HL-60 (cell line): Measurements from ENCODE around the gene LDB3.

Experiments used
- DNase-seq, 2 experiments: peaks; one replicate each; pipeline ENCODE4 v3.0.0-alpha.2; 2010 to 2020; ENCODE audit warnings: low read depth in 1 of 2, low spot score in 1 of 2
- H3K27ac ChIP-seq: fragments of 250-450 bp; sonication (Bioruptor Pico); replicated peaks from 2 replicates; pipeline ENCODE4 v1.5.1; 2020; ENCODE audit warnings: mild to moderate bottlenecking, moderate library complexity
- H3K27me3 ChIP-seq: fragments of 250-450 bp; sonication (Bioruptor Pico); 2 replicates; pipeline ENCODE4 v1.5.1; 2021; ENCODE audit warnings: mild to moderate bottlenecking, moderate library complexity; ENCODE audit not compliant: insufficient read depth, poor library complexity, severe bottlenecking
- H3K4me3 ChIP-seq: replicated peaks from 2 replicates; pipeline ENCODE4 v1.5.1; 2011; ENCODE audit warnings: mild to moderate bottlenecking, control low read depth, low read length; ENCODE audit not compliant: insufficient read depth
- GABPA ChIP-seq: IDR thresholded peaks from 2 replicates; pipeline ENCODE4 v1.6.1; 2012; ENCODE audit warnings: low read depth
- POLR2AphosphoS5 ChIP-seq: IDR thresholded peaks from 2 replicates; pipeline ENCODE4 v1.6.1; 2012; ENCODE audit warnings: low read depth
- SPI1 ChIP-seq: IDR thresholded peaks from 2 replicates; pipeline ENCODE4 v1.6.1; 2012; ENCODE audit warnings: low read depth, mild to moderate bottlenecking, borderline replicate concordance
- TF ChIP-seq, protein P1 (sequence below): IDR thresholded peaks from one replicate; pipeline ENCODE4 v1.5.1; 2011; ENCODE audit warnings: low read length, control low read depth, inconsistent platforms; ENCODE audit not compliant: insufficient read depth
- TF ChIP-seq, protein P2 (sequence below): IDR thresholded peaks from 2 replicates; pipeline ENCODE4 v1.6.1; 2012; ENCODE audit warnings: low read depth; ENCODE audit not compliant: insufficient replicate concordance

The LDB3 gene

DNA sequence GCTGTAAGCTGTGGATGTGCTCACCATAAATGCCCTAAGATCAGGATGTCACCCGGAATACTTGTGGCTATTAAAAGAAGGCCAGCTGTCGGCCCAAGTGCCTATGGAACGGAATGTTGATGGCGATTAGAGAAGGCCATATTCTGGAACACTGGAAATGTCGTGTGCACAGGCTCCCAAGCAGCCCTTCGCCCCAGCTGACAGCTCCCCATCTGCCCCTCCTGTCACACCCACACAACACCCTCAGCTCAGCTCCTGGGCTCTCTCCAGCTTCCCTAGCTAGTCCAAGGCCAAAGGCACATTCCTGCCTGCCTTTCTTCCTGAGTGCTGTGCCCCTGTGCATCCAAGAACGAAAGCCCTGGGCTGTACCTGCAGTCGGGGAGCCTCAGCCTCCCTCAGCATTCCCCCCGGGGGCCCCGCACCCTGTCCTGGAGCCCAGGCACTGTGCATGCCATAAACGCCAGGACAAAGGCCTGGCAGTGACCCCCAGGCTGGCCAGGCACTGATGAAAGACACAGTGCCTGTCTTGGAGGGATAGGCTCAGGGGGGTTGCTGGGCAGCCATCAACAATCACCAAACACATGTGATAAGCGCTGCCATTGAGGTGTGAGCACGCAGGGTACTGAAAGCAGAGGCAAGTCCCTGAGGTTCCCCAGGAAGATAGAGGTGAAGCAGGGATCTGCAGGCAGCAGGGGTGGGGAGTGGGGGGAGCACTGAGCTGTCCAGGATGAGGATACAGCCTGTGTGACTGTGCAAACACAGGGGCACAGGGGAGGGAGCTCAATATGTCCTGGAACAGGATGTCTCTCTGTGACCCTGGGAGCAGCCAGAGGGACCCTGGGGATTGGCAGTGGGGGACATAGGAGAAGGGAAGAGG, 3.7 kb upstream of the LDB3 start:
- Histone ChIP-seq H3K4me3 (no peak overlapping the region), H3K27ac (no peak overlapping the region), H3K27me3 (no peaks in the 10 kb centered on the region)
- no peak for DNase-seq
- no peak for TF ChIP-seq GABPA
- TF ChIP-seq, protein P1, sequence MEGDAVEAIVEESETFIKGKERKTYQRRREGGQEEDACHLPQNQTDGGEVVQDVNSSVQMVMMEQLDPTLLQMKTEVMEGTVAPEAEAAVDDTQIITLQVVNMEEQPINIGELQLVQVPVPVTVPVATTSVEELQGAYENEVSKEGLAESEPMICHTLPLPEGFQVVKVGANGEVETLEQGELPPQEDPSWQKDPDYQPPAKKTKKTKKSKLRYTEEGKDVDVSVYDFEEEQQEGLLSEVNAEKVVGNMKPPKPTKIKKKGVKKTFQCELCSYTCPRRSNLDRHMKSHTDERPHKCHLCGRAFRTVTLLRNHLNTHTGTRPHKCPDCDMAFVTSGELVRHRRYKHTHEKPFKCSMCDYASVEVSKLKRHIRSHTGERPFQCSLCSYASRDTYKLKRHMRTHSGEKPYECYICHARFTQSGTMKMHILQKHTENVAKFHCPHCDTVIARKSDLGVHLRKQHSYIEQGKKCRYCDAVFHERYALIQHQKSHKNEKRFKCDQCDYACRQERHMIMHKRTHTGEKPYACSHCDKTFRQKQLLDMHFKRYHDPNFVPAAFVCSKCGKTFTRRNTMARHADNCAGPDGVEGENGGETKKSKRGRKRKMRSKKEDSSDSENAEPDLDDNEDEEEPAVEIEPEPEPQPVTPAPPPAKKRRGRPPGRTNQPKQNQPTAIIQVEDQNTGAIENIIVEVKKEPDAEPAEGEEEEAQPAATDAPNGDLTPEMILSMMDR, result no peak
- TF ChIP-seq, protein P2, sequence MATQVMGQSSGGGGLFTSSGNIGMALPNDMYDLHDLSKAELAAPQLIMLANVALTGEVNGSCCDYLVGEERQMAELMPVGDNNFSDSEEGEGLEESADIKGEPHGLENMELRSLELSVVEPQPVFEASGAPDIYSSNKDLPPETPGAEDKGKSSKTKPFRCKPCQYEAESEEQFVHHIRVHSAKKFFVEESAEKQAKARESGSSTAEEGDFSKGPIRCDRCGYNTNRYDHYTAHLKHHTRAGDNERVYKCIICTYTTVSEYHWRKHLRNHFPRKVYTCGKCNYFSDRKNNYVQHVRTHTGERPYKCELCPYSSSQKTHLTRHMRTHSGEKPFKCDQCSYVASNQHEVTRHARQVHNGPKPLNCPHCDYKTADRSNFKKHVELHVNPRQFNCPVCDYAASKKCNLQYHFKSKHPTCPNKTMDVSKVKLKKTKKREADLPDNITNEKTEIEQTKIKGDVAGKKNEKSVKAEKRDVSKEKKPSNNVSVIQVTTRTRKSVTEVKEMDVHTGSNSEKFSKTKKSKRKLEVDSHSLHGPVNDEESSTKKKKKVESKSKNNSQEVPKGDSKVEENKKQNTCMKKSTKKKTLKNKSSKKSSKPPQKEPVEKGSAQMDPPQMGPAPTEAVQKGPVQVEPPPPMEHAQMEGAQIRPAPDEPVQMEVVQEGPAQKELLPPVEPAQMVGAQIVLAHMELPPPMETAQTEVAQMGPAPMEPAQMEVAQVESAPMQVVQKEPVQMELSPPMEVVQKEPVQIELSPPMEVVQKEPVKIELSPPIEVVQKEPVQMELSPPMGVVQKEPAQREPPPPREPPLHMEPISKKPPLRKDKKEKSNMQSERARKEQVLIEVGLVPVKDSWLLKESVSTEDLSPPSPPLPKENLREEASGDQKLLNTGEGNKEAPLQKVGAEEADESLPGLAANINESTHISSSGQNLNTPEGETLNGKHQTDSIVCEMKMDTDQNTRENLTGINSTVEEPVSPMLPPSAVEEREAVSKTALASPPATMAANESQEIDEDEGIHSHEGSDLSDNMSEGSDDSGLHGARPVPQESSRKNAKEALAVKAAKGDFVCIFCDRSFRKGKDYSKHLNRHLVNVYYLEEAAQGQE, result no peak
- no peak for TF ChIP-seq SPI1
- no peak for TF ChIP-seq POLR2AphosphoS5

DNA sequence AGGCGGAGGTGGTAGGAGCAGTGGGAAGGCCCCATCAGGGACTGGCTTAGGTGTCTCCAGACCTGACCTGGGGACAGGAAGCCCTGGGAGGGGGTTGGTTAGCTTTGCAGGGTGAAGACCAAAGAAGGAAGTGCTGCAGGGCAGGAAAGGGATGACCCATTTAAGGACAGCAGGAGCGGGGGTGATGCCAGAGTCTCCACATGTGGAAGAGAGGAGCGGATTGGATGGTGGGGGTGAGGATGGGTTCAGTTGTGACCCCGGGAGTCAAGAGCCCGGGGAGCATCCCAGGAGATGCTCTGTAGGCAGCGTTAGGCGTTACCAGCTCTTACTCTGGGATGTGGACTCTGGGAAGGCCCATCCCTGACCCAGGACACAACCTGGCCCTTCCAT, 3.1 kb upstream of the LDB3 start:
- TF ChIP-seq SPI1, result no peak
- TF ChIP-seq, protein P1, result no peak
- no peak for TF ChIP-seq GABPA
- TF ChIP-seq, protein P2, result no peak
- no peak for TF ChIP-seq POLR2AphosphoS5

DNA sequence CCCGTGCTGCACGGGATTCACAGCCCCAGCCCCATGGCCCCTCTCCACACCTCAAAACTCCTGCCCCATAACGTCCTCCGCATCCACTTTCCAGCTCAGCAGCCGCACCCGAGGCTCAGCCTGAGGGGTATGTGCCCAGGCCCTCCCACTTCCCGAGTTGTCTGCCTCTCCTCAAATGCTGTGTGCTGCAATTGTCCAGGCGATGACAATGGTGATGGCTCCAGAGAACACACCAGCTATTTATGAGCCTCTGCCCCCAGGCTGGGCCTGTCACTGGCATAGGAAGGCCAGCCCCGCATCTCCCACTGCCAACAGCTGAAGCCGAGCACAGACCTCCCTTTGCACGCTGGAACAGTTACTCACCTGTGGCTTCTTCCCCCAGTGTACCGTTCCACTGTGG, 2.4 kb upstream of the LDB3 start:
- H3K4me3 ChIP-seq, result no peak overlapping the region
- H3K27me3 ChIP-seq, result no peaks in the 10 kb centered on the region
- DNase-seq, result no peak
- no peak for TF ChIP-seq SPI1
- TF ChIP-seq, protein P1, result no peak
- no peak for TF ChIP-seq POLR2AphosphoS5
- TF ChIP-seq, protein P2, result no peak
- no peak for TF ChIP-seq GABPA
- H3K27ac ChIP-seq, result no peak overlapping the region

More for the DNA sequence above, 3.1 kb upstream of the LDB3 start:
- no peak overlapping the region for H3K27ac ChIP-seq
- H3K4me3 ChIP-seq, result no peak overlapping the region
- no peak for DNase-seq
- H3K27me3 ChIP-seq, result no peaks in the 10 kb centered on the region
